Neural cell (in vitro differentiated cells): ENCODE results near the gene ABL2.

ENCODE experiments used
- CTCF ChIP-seq: fragments of 450-650 bp; IDR thresholded peaks from 2 replicates; pipeline ENCODE4 v1.5.1; 2014; ENCODE audit warnings: antibody characterized with exemption, mild to moderate bottlenecking, moderate library complexity; ENCODE audit not compliant: poor library complexity, severe bottlenecking
- EP300 ChIP-seq: fragments of 450-650 bp; conservative IDR thresholded peaks from 2 replicates; pipeline ENCODE4 v1.6.1; 2014; ENCODE audit warnings: antibody characterized with exemption, mild to moderate bottlenecking, moderate library complexity; ENCODE audit not compliant: poor library complexity, severe bottlenecking
- EZH2 ChIP-seq: fragments of 200-600, 300-800 bp; shearing (Covaris generic), sonication (generic); IDR thresholded peaks from 2 replicates; pipeline ENCODE4 v1.6.1; 2014; ENCODE audit warnings: antibody characterized with exemption, low read length, borderline replicate concordance, mild to moderate bottlenecking; ENCODE audit not compliant: insufficient read depth, poor library complexity, severe bottlenecking
- POLR2AphosphoS5 ChIP-seq: IDR thresholded peaks from 2 replicates; pipeline ENCODE4 v1.6.1; 2012
- TF ChIP-seq, protein P1 (sequence below): IDR thresholded peaks from 2 replicates; pipeline ENCODE4 v1.6.1; 2012; ENCODE audit warnings: borderline replicate concordance

GRCh38 chr1:179187043-179187442, 42.4 kb downstream of the ABL2 start:
- TF ChIP-seq CTCF (no peak), EP300 (no peak), POLR2AphosphoS5 (no peak), EZH2 (no peak)
- TF ChIP-seq, protein P1, sequence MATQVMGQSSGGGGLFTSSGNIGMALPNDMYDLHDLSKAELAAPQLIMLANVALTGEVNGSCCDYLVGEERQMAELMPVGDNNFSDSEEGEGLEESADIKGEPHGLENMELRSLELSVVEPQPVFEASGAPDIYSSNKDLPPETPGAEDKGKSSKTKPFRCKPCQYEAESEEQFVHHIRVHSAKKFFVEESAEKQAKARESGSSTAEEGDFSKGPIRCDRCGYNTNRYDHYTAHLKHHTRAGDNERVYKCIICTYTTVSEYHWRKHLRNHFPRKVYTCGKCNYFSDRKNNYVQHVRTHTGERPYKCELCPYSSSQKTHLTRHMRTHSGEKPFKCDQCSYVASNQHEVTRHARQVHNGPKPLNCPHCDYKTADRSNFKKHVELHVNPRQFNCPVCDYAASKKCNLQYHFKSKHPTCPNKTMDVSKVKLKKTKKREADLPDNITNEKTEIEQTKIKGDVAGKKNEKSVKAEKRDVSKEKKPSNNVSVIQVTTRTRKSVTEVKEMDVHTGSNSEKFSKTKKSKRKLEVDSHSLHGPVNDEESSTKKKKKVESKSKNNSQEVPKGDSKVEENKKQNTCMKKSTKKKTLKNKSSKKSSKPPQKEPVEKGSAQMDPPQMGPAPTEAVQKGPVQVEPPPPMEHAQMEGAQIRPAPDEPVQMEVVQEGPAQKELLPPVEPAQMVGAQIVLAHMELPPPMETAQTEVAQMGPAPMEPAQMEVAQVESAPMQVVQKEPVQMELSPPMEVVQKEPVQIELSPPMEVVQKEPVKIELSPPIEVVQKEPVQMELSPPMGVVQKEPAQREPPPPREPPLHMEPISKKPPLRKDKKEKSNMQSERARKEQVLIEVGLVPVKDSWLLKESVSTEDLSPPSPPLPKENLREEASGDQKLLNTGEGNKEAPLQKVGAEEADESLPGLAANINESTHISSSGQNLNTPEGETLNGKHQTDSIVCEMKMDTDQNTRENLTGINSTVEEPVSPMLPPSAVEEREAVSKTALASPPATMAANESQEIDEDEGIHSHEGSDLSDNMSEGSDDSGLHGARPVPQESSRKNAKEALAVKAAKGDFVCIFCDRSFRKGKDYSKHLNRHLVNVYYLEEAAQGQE = no peak
